ENCODE measurements around the gene PRKAG2.
A peak's percentile ranks its signal among the peaks of the same experiment; 100 is the strongest.

The PRKAG2 gene

GRCh38 chr7:151740081-151740851 lies 136.6 kb downstream of the PRKAG2 start:
- peak in 1 of 3 experiments; percentile 70 for DNase-seq

GRCh38 chr7:151738925-151739324 lies 138.0 kb downstream of the PRKAG2 start:
- no peak for DNase-seq

GRCh38 chr7:151736403-151736909 lies 140.5 kb downstream of the PRKAG2 start:
- DNase-seq: peak; percentile 80 to 97 (median 92)

- peak in 2 of 3 experiments; percentile 80 to 92 for DNase-seq
Observed at GRCh38 chr7:151735851-151736402, 141.0 kb downstream of the PRKAG2 start.

GRCh38 chr7:151735186-151735850 lies 141.6 kb downstream of the PRKAG2 start:
- DNase-seq: peak; percentile 42 to 81 (median 73)

- DNase-seq: peak in 1 of 3 experiments; percentile 63
Observed at GRCh38 chr7:151732834-151733592, 143.9 kb downstream of the PRKAG2 start.

GRCh38 chr7:151732292-151732691 lies 144.6 kb downstream of the PRKAG2 start:
- no peak for DNase-seq

- no peak for DNase-seq
Observed at GRCh38 chr7:151731022-151731441, 145.9 kb downstream of the PRKAG2 start.

- DNase-seq: no peak
Observed at GRCh38 chr7:151730591-151730990, 146.3 kb downstream of the PRKAG2 start.

- no peak for DNase-seq
Observed at GRCh38 chr7:151729521-151729921, 147.4 kb downstream of the PRKAG2 start.

GRCh38 chr7:151728746-151729145 lies 148.2 kb downstream of the PRKAG2 start:
- no peak for DNase-seq

GRCh38 chr7:151728286-151728660 lies 148.6 kb downstream of the PRKAG2 start:
- no peak for DNase-seq

GRCh38 chr7:151727579-151728285 lies 149.2 kb downstream of the PRKAG2 start:
- peak in 2 of 3 experiments; percentile 14 to 36 for DNase-seq

- DNase-seq: no peak
Observed at GRCh38 chr7:151726652-151727578, 150.0 kb downstream of the PRKAG2 start.

GRCh38 chr7:151725844-151726651 lies 150.9 kb downstream of the PRKAG2 start:
- DNase-seq: peak; percentile 87 to 95 (median 89)

- DNase-seq: peak in 1 of 3 experiments; percentile 17
Observed at GRCh38 chr7:151724920-151725584, 151.9 kb downstream of the PRKAG2 start.

- DNase-seq: no peak
Observed at GRCh38 chr7:151724250-151724915, 152.5 kb downstream of the PRKAG2 start.

- DNase-seq: no peak
Observed at GRCh38 chr7:151723321-151723720, 153.6 kb downstream of the PRKAG2 start.

GRCh38 chr7:151722533-151722932 lies 154.4 kb downstream of the PRKAG2 start:
- DNase-seq: no peak
